HG02642 (cell line): ENCODE data around the gene BPIFA1.

Source experiments
- ATAC-seq: cut with Tn5 transposase; IDR thresholded peaks from one replicate; pipeline ENCODE4 v1.9.1; 2021; ENCODE audit warnings: mild to moderate bottlenecking; ENCODE audit not compliant: unreplicated experiment, poor library complexity

BPIFA1 gene

DNA sequence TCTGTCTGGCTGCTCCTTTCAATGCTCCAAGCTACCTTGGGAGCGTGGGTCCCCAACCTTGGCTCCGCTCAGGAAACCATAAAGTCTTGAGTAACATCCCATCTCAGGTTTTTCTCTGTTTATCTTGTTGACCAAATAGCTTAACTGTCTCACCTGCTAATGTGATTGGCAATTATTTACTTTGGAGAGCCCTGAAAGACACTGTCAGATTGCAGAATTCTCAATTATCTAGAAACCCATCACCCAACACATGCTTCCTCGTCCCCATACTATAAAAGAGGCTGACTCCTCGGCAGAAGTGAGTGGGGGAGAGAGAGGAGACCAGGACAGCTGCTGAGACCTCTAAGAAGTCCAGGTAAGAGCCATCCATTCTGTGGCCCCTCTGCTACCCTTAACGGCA is at the start of gene BPIFA1:
Gene BPIFA1, plus strand, starts transcription at position 301 of the 400 bp plus-strand sequence. CDS start 1,716 bp downstream, outside the sequence.
- no peak for ATAC-seq

DNA sequence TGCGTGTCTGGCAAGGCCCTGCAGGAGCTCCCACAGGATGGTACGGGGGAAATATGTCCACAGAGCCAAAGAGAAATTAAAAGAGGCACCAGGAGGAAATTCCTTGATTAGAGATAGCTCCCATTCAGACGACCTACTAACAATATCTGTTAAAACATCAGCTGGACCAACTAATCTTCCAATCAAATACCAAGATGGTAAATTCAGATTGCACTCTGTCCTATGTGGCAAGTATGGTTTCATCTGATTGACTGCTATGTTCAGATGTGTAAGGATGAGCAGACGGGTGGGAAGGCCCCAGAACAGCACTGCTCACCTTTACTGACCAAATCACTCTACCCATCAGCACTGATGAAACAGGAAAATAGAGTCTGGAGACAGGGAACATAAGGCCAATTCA is 48.3 kb upstream of the BPIFA1 start:
- ATAC-seq: no peak

DNA sequence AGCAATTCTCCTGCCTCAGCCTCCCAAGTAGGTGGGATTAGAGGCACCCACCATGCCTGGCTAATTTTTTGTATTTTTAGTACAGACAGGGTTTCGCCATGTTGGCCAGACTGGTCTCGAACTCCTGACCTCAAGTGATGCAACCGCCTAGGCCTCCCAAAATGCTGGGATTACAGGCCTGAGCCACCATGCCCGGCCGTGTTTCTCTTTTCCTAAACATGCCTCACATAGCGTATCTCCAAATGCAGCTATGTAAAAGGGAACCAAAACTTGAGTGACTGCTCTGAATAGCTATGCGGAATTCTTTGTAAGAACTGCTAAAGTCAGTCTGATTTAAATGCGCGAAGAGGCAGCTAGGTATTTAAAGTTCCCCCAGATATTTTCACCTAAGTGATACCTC is 47.4 kb upstream of the BPIFA1 start:
- ATAC-seq: no peak

DNA sequence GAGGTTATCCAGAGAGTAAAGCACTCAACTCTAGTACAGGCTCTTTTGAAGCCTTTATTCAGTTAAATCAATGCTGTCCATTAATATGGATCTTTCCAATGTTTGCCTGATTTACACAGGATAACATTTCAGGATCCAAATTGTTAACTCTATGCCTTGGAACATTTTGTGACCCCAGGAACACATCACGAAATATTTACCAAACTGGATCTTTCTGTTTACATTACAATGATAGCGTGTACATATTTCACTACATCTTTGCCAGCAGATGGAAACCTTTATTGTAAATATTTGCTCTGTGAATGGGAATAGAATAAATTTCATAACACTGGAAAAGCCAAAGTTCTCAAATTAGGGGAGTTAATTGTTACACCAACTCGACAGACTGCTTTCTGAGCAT is 44.3 kb upstream of the BPIFA1 start:
- no peak for ATAC-seq

DNA sequence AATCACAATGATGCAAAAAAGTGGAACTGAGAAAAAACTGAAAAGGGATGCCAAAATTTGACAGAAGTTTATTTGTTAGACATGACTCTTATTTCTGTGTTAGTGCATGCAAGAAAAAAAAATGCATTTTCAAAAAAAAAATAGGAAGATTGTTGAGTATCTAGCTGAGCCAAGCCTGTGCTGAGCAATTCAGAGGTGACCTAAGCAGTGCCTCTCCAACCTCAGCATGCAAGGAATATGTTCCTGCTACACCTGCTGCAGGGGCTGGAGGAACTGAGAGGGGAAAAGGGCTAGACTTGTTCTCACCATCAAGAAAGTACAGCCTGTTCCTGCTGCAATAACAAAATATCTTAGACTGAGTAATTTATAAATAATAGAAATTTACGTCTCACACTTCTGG is 43.8 kb upstream of the BPIFA1 start:
- no peak for ATAC-seq

DNA sequence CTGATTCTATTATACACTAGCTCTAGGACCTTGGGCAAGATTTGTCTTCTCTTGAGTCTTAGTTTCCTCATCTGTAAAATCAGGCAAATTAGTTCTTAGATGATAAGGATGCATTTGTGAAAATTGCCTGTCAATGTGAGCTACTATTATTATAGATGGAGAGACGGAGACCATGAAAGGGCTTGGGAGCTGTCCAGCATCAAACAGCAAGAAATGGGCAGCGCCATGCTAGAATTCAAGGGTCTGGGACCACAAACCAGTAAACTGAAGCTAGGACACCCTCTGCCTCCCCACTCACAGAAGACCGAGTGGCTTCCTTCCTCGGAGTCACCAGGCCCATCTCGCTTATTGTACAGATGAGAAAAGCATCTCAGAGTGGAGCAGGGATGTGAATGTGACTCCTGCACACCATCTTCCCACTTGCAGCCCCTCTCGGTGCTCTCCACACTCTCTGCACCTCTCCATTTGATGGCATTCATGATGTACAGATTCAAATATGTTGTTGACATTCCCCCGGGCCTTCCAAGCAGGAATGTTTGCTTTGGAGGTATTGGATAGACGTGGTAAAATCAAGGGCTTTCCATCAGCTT is 42.8 kb upstream of the BPIFA1 start:
- ATAC-seq: no peak

DNA sequence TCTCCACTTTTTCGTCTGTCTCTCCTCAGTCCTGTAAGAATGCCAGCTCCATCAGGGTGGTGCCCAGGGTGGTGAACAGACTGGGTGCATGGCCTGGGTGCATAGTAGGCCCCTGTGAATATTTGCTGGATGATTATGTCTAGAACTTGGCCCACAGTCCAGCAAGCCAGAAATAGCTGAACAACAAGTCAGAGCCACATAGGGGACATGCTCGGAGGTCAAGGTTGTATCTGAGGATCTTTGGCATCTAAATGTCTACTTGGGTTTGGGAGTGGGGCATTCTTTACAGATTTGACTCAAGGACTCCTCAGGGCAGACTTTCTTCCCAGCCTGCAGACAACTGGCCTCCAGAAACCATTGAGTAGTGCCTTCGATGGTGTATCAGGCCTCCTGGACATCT is 36.8 kb upstream of the BPIFA1 start:
- no peak for ATAC-seq

DNA sequence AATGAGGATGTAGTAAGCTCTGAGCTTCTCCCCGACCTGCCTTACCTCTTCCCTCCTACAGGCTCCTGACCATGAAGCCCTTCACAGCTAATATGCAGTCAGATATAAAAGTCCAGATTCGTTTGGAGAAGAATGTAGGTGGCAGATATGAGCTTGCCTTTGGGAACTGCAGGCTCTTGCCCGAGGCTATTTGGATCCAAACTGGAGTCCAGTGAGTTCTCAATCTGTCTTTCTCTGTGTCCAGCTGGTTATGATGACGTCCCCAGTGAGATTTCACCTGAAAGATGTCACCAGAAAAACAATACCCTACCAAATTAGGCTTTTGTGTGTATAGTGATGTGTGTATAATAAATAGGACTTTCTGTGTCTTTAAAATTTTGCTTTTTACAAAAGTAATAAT is 33.3 kb upstream of the BPIFA1 start:
- ATAC-seq: no peak

DNA sequence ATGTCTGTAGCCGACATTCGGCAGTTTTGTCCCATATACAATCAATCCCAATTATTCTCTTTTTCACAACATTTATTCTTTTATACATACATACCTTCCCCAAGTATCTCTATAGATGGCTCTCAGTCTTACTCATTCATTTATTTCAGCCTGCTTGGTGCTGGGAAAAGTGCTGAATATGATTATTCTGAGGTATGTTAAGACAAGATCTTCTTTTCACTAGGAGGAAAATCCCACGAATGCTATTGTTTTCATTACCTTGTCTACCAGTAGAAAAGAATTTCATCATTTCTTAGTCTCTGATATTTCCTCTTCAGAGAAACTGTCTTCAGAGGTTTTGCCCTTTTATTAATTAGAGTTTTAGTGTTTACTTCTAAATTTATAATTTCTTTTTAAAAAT is 32.4 kb upstream of the BPIFA1 start:
- ATAC-seq: no peak

DNA sequence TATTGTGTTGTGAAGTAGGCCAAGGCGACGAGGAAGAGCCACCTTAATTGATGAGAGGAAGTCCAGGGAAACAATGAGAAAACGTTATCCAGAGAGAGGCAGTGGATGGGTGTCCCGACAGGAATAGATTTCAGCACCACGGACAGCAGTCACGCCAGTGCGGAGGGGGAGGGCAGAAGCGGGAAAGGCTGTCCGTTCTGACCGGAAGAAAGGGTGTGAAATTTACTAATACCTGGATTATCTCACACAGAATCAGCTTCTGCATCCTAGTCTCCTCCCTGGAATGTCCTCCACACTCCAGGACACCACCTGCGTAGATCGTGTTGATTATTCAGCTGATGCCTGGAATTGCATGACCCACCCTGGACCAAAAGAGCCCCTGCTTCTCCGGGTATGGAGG is 26.0 kb upstream of the BPIFA1 start:
- no peak for ATAC-seq

DNA sequence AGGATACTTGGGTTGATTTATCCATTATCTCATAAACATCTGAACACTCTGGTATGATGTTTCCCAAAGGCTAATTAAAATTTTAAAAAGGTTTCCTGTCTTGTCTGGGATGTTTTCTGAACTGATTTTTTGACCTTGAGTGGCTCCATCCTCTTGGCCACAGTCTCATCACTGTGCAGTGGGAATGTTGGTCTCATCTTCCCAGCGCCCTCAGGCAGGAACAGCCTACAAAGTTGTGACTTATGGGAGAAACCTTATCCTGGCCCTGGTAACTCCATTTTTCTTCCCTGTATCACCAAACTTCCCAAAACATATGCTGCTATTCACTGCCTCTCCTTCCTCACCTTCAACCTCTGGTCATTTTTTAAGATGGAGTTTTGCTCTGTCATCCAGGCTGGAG is 25.4 kb upstream of the BPIFA1 start:
- ATAC-seq: no peak

DNA sequence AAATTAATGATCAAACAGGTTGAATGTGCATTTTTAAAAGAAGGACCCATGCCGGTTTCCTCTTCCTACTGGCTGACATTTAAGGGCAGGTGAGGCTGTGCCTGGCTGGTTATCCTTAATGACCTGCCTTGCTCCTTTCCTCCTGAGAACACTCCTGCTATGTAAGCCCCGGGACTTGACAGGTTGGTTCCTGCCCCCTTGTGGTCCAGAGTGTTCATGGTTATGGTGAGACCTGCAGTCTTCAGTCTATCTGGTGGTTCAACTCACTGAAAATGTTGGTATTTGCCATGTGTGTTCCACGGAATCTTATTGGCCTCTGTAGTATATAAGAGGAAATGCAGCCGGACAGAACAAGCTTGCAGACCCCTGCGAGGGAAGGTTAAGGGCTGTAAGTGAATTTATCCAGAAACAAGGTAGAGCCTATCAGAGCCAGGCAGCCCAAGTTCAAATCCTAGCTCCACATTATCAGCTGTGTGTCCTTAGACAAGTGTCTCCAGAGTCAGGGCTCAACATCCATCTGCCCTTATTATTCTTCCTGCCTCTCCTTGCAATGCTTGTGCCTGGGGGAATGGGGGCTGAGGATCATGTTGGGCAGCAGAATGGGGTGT is 23.9 kb upstream of the BPIFA1 start:
- no peak for ATAC-seq

DNA sequence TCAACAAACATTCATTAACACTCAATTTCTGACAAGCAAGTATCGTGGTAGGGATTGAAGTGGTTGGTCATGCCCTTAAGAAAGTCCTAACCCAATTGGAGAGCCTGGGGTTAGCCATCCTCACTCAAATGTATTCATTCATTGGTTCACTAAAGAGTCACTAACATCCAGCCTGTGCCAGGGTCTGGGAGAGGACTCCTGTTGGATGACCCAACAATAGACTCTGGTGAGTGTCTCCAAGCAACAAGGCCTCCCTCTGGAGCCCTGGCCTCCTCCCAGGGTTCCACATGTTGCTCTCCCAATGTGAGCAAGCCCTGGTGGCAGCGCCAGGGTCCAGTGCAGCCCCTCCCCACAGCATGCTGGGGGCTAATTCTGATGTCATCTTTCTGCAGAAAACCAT is 18.7 kb upstream of the BPIFA1 start, which contains the start of gene BPIFA3:
Gene BPIFA3, plus strand, starts transcription at position 301 of the 400 bp plus-strand sequence. CDS start 185 bp downstream, outside the sequence.
- no peak for ATAC-seq

DNA sequence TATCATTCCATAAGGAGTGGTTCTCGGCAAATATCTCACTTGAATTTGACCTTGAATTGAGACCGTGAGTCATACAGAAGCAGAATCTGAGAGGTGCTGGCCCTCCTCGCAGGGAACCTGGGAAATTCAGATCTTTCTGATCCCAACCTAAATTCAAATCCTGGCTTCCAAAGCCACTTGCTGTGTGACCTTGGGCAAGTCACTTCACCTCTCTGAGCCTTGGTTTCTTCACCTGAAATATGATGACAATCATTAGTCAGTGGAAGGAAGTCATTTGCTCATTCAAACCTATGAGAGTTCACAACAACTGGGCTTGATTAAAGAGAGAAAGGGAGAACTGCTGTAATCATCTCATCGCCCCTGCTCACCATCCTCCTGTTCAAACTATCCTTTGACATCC is 11.4 kb upstream of the BPIFA1 start:
- ATAC-seq: no peak

DNA sequence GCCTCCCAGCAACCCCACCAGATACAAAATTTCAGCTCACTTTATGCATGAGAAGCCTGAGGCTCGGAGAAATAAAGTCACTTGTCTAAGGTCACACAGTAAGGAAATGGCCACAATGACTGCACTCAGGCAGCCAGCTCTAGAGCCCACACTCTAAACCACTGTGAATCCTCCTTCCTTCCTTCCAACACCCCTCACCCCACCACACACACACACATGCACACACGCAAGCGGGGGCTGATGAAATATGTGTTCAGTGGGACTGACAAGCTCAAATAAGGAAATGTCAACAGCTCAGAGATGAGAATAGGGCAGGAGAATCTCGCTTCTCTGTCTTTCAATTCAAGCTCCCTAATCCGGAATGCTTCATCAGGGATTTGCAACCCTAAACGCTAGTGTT is 6.0 kb upstream of the BPIFA1 start:
- ATAC-seq: no peak

DNA sequence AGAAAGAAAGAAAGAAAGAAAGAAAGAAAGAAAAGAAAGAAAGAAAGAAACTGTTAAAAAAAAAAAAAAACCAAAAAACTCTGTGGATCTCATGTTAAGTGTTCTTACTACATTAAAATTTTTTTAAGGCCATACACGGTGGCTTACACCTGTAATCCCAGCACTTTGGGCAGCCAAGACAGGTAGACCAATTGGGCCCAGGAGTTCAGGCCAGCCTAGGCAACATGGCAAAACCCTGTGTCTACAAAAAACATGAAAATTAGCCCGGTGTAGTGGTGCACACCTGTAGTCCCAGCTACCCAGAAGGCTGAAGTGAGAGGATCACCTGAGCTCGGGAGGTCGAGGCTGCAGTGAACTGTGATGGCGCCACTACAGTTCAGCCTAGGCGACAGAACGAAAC is 4.6 kb upstream of the BPIFA1 start:
- no peak for ATAC-seq

DNA sequence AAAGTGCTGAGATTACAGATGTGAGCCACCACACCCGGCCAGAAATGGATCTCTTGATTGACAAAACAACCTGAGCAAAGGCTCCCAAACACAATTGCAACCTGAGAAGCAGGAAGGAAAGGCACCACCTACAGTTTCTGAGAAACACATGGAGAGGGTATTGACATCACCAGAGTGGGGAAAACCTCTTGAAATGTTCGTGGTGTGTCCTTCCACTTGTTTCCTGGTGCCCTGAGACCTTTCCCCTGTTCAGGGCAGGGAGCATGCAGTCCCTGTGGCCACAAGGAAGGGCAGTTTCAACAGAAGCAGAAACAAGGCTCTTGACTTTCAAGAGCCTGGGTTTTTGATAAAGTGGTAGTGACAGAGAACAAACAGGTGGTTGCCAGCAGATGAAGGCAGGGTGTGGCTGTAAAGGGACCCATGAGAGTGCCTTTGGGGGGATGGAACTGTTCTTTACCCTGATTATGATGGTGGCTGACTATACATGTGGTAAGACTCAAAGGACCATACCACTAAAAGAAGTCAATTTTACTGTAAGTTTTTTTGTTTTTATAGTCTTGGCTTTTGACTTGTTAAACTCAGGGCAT is 3.2 kb upstream of the BPIFA1 start:
- ATAC-seq: no peak

DNA sequence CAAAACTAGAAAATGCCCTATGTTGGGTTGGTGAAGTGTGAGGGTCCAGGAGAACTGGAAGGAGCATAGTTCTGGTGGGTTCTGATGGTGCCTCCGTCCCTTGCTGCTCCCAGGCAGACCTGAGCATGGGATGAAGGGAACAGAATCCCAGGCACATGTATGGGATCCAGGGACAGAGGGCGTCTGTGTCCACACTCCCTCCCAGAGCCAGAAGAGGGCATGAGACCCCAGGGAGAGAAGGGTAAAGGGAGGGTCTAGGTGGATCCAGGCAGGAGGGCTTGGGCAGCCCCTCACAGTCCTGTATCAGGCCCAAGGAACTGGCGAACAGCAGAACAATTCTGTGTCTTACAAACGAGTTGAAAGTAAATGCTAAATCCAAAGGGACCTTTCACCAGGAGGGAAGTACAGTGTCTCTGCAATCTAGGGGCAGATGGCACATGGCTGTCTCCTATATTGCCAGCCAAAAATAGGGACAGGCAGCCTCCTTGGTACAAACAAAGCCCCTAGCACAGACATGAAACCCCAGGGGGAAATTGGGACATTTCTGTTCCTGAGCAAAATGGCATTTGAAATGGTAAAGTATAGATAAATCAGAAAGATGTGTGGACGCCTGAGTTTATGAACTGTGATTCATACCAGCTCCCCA is 2.5 kb upstream of the BPIFA1 start:
- ATAC-seq: no peak

DNA sequence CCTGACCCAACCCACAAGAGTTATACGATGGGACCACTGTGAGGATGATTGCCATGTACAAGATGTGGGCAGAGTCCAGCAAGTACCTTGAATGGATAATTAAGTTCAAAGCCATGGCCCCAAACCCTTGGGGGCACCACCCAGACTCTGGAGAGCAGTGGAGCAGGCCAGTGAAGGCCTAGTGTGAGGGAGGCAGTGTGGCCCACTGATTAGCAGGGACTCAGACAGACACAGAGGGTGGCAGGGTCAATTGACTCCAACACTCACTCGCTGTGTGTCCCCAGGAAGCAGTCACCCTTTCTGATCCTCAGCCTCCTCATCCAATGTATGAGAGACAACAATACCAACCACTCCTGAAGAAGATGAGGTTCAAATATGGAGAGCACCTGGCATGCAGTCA is 1.7 kb upstream of the BPIFA1 start:
- ATAC-seq: no peak

DNA sequence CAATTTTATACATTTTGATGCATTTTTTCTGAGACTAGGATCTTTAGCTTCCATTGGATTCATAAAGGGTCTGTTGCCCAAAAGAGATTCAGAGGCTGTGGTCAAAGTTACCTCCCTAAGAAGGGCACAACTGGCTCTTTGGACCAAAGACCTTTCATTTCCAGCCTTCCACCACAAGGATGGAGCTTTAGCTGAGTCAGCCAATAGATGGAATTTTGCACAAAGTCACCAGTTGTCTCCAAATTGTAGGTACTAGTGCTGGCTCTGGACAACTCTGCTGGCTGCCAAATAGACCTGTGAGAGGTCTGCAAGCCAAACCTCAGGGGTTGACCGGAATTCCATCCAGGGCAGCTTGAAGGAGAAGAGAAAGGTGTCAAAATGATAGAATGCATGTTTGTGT is 555 bp downstream of the BPIFA1 start:
- ATAC-seq: no peak

DNA sequence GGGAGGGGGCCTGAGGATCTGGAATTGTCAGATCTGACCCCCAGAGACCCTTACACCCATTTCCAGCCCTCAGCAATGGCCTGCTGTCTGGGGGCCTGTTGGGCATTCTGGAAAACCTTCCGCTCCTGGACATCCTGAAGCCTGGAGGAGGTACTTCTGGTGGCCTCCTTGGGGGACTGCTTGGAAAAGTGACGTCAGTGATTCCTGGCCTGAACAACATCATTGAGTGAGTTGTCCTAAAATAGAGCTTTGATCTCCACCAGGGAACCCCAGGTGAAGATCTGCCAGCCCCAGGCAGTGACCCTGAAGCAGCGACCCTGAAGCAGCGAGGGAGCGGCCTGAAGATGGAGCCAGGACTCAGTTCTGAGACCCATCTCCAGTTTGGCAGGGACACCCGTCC is 2.2 kb downstream of the BPIFA1 start:
- ATAC-seq: no peak

DNA sequence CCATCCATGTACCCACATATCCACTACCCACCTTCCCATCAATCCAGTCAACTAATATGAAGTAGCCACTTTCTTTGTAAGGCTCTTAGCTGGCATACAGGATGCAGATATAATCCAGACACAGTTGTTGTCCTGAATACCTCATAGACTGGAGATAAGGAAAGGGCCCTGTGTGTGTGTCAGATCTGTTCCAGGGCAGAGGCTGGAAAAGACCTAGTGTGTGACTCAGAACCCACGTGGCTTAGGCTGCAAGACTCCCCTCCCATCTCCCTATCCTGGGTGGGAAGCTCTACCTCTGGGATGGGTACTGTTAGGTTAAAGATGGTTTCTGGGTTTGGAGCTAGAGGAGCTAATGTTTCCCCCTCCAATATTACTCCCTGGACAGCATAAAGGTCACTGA is 3.6 kb downstream of the BPIFA1 start:
- no peak for ATAC-seq
